Cardiac fibroblast (primary cell): Measurements from ENCODE around the gene PTPRN2.

Experiments used
- DNase-seq, 2 donors: peaks; one replicate each; pipeline versions ENCODE4 v3.0.0 to v3.0.0-alpha.2; 2010; ENCODE audit warnings: low read depth in 2 of 2
- H3K4me3 ChIP-seq, 2 donors: replicated peaks in 1 of 2; 1 replicate in 1 of 2; 2 replicates in 1 of 2; pipeline ENCODE4 v1.5.1; 2011; ENCODE audit warnings: low read depth in 2 of 2, low read length in 2 of 2, mild to moderate bottlenecking in 2 of 2, moderate library complexity in 1 of 2
- CTCF ChIP-seq: IDR thresholded peaks from one replicate; pipeline ENCODE4 v1.5.1; 2011; ENCODE audit warnings: low read depth, mild to moderate bottlenecking, low read length, inconsistent platforms

PTPRN2 gene

DNA sequence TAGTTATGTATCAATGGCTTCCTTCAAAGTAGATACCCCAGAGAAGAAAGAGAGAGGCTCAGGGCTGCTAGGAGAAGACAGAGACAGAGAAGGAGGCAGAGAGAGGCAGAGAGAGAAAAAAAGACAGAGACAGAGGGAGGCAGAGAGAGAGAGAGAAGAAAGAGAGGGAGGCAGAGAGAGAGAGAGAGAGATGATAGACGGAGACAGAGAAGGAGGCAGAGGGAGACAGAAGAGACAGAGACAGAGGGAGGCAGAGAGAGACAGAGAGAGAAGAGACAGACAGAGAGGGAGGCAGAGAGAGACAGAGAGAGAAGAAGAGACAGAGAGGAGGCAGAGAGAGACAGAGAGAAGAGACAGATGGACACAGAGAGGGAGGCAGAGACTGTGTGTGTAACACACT lies 1062.9 kb downstream of the PTPRN2 start:
- DNase-seq, result no peak
- TF ChIP-seq CTCF, result no peak
- H3K4me3 ChIP-seq, result no peak overlapping the region

GRCh38 chr7:157523766-157524421 lies 1063.7 kb downstream of the PTPRN2 start:
- TF ChIP-seq CTCF, result no peak

DNA sequence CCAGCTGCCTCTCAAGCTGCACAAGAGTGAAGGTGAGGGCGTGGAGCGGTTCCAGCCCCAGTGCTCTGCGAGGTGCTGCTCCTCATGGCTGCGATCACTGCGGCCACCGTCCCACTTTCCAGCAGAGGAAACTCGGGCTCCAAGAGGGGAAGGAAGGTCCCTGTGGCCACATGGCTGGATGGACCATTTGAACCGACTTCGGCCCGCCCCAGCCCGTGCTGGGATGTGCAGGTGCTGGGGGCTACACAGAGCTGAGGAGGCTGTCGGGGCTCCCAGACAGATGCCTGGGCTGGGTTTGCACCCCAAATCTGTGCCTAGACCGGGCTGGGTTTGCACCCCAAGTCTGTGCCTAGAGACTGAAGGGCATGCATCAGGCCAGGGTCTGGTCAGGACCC lies 1064.3 kb downstream of the PTPRN2 start:
- no peak for DNase-seq
- TF ChIP-seq CTCF, result no peak
- H3K4me3 ChIP-seq, result no peak overlapping the region

More at GRCh38 chr7:157523766-157524421, 1063.7 kb downstream of the PTPRN2 start:
- no peak overlapping the region for H3K4me3 ChIP-seq
- DNase-seq, result no peak

DNA sequence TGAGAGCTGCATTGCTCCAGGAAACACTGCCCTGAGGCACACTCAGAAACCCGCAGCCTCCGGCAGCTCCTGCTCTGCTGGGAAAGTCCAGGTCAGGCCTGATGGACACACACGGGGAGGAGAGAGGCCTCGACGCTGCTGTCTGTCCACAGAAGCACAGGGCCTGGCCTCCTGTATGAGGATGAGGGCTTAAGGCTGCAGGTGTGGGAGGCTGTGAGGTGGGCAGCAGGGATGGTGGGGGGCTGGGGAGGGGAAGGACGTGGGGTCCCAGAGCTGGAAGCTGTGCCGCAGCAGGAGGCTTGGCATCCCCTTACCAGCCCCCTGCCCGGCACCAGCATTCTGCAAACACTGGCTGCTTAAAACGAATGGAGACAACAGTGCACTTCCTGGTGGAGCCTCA lies 1064.7 kb downstream of the PTPRN2 start:
- H3K4me3 ChIP-seq, result no peak overlapping the region
- DNase-seq, result no peak
- TF ChIP-seq CTCF, result no peak

DNA sequence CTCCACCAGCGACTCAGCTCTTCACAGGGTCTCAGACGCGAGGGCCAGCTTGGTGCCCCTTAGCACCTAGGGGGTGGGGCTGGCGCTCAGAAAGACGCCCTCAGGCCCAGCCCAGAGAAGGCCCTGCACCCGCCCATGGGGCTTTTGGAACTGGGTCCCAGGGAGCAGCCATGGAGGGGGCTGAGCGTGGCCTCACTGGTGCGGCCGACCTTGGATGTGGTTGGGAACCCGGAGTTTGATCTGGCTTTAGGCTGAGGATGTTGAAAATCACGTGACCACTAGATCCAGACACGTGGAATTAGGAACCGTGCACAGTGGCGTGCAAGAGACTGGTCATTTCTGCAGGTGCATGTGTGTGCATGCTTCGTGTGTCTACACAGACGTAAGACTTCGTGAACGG lies 1065.4 kb downstream of the PTPRN2 start:
- H3K4me3 ChIP-seq, result no peak overlapping the region
- no peak for DNase-seq
- TF ChIP-seq CTCF, result no peak

GRCh38 chr7:157521752-157522151 lies 1065.9 kb downstream of the PTPRN2 start:
- H3K4me3 ChIP-seq, result no peak overlapping the region
- DNase-seq, result no peak
- no peak for TF ChIP-seq CTCF
